T follicular helper cell (primary cell): ENCODE data around the gene MPND.

ENCODE experiments used
- DNase-seq: peaks from one replicate; pipeline ENCODE4 v3.0.0-alpha.2; 2020; ENCODE audit warnings: low read depth

MPND gene

GRCh38 chr19:4401769-4402170, 58.4 kb downstream of the MPND start:
- DNase-seq, result no peak

GRCh38 chr19:4402171-4403004, 59.0 kb downstream of the MPND start, which contains the start of gene CHAF1A:
CHAF1A (plus strand) TSS chr19:4402640; CDS start chr19:4402763, 123 bp downstream.
- peak; percentile 100 for DNase-seq

GRCh38 chr19:4403005-4403761, 59.8 kb downstream of the MPND start:
- DNase-seq, result no peak

GRCh38 chr19:4405977-4406376, 62.6 kb downstream of the MPND start:
- no peak for DNase-seq

GRCh38 chr19:4406626-4407025, 63.3 kb downstream of the MPND start:
- no peak for DNase-seq

- no peak for DNase-seq
Measured at GRCh38 chr19:4409123-4409933, 66.0 kb downstream of the MPND start.
